HG03520 (cell line): Measurements from ENCODE around the gene ALKBH3.

Experiments
- ATAC-seq: cut with Tn5 transposase; IDR thresholded peaks from one replicate; pipeline ENCODE4 v1.9.1; 2021; ENCODE audit warnings: mild to moderate bottlenecking, moderate library complexity; ENCODE audit not compliant: unreplicated experiment

Gene ALKBH3

DNA sequence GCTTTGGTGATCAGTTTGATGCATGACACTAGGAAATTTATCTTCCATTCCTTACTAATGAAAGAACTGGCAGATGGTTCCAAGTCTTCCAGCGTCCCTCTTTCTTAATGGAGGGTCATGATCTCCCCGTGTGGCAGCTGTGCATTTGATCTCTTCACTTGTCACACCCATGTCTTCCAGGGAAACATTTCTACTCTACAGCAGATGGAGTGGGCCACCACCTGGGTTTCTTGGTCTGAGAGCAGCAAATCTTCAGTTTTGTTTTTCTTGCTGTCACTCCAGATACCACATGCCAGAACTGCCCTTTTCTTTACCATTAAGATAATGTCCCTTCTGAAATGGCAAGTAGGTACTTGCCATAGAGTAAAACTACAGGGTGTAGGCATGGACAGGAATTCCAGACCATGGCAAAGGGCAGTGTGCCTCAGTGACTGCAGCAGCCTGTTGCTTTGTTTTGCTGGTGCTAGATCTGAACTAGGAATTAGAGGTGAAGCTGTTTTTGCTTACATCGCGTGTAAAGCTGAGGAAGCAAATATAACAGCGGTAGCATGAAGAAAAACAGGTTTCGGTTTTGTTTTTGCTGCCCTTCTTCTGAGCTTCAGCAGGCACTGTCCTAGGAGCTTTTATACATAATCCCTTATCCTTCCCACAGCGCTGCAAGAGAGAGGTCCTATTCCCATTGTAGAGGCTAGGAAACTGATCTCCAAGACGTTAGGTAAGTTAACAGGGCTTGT, 41.1 kb downstream of the ALKBH3 start:
- ATAC-seq = no peak

DNA sequence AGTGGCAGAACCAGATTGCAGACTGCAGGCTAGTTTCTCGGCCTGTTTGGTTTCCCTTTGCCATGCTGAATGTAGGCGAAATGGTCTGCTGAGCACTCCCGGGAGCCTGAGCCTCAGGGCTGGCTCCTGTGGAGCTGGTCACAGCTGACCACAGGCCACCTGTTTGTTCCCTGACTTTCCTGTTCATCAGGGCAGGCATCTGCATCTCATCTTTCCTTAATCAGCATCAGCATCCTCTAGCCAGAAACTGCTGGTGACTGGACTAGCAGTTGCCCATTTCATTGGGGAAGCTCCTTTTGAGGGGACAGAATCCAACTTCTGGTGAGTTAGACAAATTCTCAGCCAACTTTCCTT, 41.6 kb downstream of the ALKBH3 start:
- no peak for ATAC-seq

DNA sequence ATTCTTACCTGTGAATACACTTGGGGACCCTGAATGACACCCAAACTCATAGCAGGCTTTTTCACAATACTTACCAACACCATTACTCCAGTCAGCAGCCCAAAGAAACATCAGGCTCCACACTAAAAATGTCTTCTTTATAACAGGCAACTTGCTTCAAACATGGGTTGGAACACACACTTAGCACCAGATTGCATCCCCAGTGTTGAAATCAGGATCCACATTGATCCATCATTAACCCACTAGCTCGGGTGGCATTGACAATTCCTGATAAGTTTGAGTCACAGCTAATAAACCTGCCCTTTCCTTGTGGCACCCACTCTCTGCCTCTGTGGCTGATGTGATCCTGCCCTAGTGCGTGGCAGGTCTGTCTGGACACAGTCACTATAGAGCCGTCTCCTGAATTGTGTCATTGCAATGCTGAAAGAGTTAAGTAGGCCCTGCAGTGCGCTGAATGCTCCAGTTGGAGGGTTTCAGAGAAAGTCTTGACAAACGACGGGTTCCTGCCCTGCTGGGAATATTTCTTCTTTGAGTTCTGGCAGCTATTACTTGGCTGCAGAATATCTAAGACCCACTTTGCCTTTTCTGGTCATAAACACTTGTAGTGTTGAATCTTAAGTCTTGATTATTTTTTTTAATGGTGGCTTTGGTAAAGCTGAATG, 42.2 kb downstream of the ALKBH3 start:
- no peak for ATAC-seq

DNA sequence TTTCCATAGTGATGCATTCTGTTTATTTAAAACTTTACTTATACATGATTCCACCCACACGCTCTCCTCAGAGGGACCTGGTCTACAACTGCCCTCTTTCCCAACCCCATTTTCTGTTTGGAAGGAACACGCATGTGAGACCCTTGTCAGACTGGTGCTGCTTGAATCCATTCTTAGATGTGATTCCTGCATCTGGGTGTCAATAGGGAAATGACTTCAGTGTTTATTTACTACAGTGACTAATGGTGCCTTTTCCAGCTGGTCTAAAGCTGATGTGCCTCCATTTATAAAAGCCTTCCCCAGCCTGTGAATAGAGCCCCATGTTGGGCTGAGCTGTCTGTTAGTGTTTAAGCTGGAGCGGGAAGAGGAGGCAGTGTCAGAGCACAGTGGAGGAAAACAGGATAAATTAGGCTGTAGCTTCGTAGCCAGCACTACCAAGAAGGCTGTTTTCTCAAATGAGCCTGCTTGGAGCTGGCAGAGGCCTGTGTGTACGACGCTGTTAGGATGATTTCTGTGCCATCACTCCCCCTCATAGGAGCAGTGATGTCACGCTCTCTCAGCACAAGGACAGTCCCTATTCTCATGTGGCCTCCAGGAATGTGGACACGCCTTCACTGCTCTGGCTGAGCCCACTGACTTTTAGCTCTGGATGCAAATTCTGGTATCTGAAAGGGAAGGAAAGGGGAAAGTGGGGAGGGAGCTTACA, 42.9 kb downstream of the ALKBH3 start:
- ATAC-seq = no peak

DNA sequence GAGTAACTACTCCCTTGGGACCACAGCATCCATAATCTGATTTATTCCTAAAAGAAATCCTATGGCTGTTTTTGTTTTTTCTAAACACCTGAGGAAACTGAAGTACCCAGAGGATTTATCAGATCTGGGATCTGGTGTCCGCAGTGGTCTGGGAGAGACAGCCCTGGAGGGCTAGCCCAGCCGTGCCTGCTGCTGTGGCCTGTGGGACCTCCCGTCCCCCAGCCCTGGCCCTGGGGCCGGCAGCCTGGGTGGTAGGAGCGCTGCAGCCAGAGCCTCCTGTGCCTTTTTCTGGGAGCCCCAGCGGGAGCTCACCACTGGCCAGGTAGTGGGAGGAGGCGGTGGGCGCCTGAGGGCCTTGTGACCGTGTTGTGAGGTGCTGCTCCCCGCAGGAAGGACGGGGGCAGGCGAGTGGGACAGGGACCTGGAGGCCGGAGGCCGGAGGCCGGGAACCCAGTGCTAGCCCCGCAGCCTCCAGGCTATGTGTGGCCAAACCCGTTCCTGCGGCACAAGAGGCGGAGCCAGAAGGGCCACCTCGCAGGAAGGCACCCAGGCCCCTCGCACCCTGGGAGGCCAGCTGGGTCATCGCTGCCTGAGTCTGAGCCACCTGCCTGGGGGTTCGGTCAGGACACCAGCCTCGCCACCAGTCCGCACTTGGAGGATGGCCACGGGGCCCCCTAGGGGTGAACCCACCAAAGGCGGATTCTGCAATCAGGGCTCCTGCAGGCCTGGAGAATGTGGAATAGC, 43.7 kb downstream of the ALKBH3 start:
- ATAC-seq = no peak

DNA sequence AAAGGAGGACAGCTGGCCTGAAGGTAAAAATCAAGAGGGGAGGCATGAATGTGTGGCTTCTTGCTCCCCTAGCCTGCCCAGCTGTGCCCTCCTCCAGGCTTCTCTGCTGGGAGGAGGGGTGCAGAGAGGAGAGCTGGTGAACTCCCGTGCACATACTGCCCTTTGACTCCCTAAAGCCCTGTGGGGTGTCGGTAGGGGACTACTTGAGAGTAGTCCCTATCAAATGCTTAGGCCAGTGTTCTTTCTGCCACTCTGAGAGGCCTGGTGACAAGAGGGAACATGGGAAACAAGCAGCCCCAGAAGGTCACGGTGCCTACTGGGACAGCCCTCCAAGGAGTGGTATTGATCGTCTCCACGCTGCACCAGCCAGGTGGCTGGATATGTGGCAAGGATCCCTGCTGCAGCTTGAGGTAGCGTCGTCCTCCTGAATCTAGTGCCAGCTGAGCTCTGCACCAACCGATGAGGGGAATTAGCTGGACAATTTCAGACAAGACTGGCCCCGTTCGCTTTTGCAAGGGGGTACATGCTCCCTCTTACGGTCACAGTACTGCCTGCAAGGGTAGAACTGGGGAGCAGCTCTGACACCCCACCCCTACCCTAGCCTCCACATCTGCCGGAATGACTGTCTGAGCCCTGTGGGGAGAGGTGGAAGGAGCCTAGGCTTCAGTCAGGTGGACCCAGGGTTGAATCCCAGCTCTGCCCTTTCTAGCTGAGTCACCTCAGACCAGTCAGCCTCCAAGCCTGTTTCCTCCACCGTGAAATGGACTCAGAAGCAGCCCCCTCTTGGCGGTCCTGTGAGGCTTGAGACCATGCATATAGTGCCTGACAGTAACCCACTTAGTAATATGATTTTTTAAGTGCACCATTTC, 44.7 kb downstream of the ALKBH3 start:
- no peak for ATAC-seq

DNA sequence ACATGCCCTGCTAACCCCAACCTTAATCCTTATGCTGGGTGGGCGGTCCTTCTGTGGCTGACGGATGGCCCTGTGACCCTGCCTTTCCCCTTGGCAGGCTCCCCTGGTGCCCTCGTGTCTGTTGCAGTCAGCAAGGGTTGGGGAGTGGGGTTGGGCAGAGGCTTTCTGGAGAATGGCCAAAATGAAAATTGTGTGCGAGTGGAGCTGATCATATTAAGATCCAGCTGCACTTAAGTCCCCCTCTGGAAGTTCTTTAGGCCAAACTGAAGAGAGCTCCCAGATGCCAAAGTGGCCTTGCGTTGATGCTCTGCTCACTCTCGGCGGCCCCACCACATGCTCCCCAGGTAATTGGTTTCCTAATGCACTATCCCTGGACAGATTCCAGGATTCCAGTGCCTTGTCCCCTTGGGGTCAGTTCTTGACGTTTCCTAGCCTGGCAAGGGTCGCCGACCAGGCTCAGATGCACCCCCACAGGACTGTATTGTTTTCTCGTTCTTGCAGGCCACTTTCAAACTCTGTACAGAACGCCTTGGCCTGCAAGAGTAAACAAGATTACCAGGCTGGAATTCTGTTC, 45.4 kb downstream of the ALKBH3 start:
- no peak for ATAC-seq

DNA sequence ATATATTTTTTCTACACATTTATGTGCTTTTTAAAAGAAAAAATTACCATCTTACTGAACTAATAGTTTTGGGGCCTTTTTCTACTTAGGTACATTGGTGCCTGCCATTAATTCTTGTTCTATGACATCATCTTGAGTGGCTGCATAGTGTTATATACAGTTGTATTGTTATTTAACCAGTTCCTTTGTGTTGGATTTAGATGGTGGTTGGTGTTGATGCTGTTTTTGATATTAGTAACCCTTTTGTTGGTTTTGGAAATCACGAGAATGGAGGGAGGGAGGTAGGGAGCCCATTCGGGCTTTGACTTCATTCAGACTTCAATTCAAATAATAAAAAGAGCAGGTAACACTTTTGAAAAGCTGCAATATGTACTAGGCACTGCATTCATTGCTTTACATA, 46.4 kb downstream of the ALKBH3 start:
- no peak for ATAC-seq

DNA sequence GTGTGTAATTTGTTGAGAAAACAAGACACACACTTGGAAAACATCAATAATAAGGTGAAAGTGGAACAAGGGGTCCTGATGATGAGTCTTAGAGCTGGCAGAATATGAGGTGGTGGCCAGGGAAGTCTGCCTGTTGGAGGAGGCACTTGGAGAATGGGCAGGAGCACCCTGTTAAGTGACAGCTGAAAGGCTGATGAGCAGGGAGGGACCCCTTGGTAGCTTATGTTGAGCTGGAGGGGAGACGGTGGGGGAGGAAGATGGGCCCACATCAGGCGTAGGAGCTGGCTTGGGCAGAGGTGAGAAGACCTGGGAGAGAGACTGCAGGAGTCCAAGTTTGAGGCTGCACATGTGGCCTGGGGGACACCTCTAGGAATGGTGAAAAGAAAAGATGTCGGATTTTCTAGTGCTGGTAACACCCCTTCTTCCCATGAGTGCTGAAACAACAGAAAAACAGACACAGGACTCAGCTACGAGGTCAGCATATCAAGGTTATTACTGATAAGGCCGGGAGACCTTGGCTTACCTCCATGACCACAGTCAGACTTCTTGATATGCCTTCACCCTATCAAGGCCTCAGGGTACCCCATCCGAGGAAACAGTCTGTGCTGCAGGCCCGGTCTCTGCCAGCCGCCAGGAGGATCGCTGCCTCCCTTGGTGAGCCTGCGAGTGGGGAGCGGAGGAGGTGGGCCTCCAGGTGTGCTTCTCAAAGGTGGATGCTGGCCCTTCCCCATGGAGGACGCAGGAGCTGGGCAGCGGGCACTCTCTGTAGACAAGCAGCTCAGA, 47.5 kb downstream of the ALKBH3 start:
- no peak for ATAC-seq

DNA sequence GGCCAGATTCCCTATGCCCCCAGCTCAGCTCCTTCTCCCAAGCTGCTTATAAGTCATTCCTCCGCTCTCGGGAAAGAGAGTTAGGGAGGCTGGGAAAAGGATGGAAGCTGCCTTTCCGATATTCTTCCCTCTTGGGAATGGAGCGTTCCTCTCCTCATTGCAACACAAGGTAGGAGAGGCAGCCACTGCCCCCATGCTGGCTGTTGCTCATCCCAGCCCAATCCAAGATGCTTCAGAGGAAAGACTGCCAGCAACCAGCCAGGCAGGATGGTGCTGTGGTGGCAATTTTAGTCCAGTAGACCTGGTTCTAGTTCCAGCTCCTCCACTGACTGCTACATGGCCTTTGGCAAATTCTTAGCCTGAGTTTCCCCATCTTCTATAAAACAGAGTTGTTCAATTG, 48.1 kb downstream of the ALKBH3 start:
- no peak for ATAC-seq

DNA sequence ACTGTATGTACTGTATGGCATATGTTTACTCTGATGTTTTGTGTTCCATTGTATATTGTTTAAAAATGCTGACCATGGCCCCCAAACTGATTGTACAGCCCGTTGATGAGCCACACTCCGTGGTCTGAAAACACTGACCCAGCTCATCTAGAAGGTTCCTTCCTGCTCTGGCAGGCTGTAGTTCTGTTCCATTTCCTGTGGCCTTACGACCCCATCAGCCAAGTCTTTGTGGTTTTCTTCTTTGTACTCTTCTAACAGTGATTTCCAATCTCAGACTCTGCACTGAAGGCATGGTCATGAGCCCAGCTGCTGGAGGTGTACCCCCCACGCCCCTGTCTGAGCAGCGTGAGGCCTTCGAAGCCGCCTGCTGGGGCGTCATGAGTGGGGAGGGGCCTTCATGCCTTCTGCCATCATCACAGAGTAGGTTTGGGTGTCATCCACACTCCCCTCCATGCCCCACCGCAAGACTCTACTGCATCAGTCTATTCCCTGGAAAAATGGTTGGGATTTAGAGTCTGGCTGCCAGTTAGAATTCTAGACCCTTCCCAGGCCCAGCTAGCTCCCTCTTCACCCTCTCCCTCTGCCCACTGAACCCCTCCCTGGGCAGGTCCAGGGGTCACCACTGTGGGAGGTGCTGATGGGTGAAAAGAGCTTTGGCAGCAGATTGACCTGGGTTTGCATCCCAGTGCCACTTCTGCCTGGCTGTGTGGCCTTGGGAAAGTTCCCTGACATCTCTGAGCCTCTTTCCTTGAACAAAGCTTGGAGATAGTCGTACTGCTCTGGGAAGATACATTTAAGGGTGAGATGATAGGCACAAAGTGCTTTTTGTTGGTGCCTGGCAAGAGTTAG, 50.5 kb downstream of the ALKBH3 start:
- ATAC-seq = no peak

DNA sequence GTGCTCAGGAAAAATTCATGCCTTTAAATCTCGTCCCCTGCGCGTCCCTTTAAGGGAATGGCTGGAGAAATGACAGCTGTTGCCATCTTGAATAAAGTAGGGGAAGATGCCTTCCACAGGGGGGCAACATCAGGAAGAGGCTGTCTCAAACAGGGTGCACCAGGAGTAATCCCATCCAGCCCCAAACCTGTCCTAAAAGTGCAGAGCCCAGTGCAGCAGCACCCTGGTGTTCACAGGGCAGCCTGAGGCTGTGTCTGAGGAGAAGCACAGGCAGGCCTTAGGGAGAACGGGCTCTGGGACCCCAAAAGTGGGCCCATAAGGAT, 51.0 kb downstream of the ALKBH3 start:
- ATAC-seq = no peak

DNA sequence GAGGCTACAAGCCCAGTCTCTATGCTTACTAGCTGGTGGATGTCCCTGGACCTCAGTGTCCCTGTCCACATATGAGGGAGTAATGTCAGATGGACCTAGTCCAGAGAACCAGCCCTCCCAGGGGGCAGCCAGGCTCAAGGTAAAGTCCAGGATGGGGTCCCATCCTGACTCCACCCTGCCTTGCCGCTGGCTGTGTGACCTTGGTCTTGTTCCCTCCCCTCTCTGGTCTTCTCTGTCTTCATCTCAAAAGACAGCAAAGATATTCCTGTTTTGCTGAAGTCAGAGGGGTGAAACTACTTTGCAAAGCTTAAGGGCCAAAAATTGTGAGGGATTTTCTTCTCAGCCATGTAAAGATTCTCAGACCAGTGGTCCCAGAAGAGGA, 52.6 kb downstream of the ALKBH3 start:
- no peak for ATAC-seq

DNA sequence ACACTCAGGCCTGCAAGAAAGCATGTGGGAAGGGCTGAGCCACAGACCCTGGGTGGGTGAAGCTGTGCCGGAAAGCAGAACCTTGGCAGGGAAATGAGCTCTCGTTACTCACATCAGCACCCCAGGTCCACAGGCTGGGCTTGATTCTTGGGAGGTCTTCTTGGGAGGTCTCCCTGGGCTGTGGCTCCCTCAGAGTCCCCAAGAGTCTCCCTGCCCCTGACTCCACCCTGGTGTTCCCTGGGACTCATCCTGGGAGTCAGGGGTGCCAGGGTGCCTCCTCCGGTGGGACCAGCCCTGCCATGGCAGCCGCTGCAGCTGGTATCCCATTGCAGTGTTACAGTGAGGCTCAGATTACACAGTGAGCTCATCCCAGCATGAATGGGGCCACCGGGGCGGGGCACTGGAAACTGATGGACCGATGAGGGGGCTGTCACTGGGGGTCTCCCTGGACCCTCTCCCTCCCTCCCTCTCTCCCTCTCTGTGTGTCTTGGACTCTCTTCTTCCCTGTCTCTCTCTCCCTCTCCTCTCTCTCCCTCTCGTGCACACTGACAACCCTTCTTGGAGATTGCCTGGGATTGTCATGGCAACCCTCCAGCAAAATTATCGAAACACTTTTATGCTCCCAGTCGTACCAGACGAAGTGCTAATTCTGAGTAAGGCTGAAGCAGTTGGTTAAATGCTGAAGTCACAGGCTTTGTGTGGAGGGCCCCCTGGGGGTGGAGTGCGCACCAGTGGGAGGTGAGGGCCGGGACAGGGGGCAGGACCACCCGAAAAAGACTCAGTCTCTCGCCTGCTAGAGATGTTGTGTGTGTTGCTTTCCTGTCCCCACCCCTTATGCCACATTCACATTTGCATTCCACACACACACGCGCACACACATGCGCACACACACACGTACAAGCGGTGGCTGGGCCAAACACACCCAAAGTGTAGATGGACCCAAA, 53.2 kb downstream of the ALKBH3 start:
- ATAC-seq = no peak

DNA sequence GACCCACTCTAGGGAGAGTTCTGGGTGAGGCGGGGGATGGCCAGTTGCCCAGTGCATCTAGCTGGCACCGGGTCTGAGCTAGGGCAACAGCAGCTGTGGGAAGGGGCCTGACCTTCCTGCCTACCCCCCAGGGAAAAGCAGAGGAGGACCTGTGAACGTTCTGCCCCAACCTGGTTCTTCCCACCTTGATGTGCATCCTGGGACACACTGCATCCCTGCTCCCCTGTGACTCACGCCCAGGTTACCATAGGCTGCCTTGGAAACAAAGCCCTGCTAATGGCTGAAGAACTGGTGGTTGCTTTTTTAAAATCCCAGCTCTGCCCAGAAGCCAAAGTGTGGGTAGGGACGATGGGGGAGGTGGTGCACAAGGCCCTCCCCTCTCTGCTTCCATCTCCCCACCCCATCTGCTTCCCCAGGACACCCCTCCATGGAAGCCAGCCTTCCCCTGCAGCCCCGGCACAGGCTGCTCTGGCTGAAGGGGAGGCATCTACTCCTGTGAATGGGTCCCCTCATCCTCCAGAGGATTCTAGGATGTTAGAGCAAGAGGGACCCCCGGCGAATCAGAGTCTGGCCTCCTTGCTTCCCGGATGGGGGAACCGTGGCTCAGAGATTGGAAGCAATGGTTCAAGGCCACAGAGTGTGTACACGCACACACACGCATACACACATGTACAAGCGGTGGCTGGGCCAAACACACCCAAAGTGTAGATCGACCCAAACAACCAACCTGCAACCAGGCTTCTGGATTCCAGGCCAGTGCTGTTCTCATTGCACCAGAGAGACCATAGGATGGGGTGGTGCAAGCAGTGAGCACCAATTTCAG, 54.2 kb downstream of the ALKBH3 start:
- ATAC-seq = no peak

DNA sequence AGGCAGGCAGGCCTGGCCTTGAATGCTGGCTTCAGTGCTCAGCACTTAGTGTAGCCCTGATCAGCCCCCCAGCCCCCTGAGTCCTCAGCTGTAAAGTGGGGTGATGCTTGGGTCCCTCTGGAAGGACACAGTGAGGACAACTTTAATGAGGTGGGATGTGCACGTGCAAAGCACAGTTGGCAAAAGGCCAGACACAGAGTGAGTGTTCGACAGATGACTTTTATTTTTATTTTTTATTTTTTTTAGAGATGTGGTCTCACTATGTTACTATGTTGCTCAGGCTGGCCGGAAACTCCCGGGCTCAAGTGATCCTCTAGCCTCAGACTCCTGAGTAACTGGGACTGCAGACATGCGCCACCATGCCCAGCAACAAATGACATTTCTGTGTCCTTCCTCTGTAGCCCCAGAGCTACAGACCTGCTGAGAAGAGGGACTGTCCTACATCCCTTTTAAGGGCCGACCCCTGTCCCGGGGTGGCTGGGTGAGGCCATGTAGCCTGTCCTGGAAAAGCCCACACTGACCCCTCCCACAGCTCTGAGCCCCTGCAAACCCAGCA, 54.9 kb downstream of the ALKBH3 start:
- no peak for ATAC-seq
